ENCODE measurements around the gene ZBTB43. TPM values are rescaled to one million over a fixed set of nuclear protein-coding genes. Genes with fewer than 3 reads are reported as not detected.
A peak's percentile ranks its signal among the peaks of the same experiment; 100 is the strongest.

The ZBTB43 gene
- total RNA-seq, 1 experiment from 2014 or later = 13.8 TPM

- intact Hi-C loops (cut with micrococcal nuclease; ENCODE audit: unreplicated experiment) = no loop called here
- ChIA-PET CTCF (no interaction called here), POLR2A (ENCODE audit: low non-redundant PET) (no interaction called here)
- H3K27ac ChIP-seq (ENCODE audit: low read depth, low read length, poor library complexity, severe bottlenecking) = peak overlapping the region; percentile 78
- H3K4me3 ChIP-seq (ENCODE audit: low read depth, low read length, poor library complexity, severe bottlenecking) = peak overlapping the region; percentile 96
- no peaks in the 10 kb centered on the region for H3K9me3 ChIP-seq (ENCODE audit: low read depth, low read length, poor library complexity, severe bottlenecking)
- peaks cover 8% of the 10 kb centered on the region for H3K4me1 ChIP-seq (ENCODE audit: insufficient read depth, low read length, poor library complexity, severe bottlenecking)
- DNase-seq (ENCODE audit: low spot score) = no peak
- peaks cover 12% of the 10 kb centered on the region for H3K36me3 ChIP-seq (ENCODE audit: insufficient read depth, low read length, poor library complexity, severe bottlenecking)
- no peaks in the 10 kb centered on the region for H3K27me3 ChIP-seq (replicated peaks; ENCODE audit: insufficient read depth, low read depth, low read length, poor library complexity)
- BruUV-seq (replicated peaks) = no TSS peak
- TF ChIP-seq, protein P1, sequence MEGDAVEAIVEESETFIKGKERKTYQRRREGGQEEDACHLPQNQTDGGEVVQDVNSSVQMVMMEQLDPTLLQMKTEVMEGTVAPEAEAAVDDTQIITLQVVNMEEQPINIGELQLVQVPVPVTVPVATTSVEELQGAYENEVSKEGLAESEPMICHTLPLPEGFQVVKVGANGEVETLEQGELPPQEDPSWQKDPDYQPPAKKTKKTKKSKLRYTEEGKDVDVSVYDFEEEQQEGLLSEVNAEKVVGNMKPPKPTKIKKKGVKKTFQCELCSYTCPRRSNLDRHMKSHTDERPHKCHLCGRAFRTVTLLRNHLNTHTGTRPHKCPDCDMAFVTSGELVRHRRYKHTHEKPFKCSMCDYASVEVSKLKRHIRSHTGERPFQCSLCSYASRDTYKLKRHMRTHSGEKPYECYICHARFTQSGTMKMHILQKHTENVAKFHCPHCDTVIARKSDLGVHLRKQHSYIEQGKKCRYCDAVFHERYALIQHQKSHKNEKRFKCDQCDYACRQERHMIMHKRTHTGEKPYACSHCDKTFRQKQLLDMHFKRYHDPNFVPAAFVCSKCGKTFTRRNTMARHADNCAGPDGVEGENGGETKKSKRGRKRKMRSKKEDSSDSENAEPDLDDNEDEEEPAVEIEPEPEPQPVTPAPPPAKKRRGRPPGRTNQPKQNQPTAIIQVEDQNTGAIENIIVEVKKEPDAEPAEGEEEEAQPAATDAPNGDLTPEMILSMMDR (conservative IDR thresholded peaks at IDR 0.05; ENCODE audit: low read depth, low read length) = no peak
- TF ChIP-seq EZH2 (IDR thresholded peaks at IDR 0.05; ENCODE audit: borderline replicate concordance, low read depth, low read length, poor library complexity, severe bottlenecking) = no peak
Measured at GRCh38 chr9:126860757-126861466, 56.1 kb downstream of the ZBTB43 start.

GRCh38 chr9:126861707-126862103 lies 56.9 kb downstream of the ZBTB43 start:
- CTCF ChIA-PET = no interaction called here
- peak; percentile 50 for DNase-seq (ENCODE audit: low spot score)
- H3K4me3 ChIP-seq (ENCODE audit: low read depth, low read length, poor library complexity, severe bottlenecking) = peak overlapping the region; percentile 96
- H3K4me1 ChIP-seq (ENCODE audit: insufficient read depth, low read length, poor library complexity, severe bottlenecking) = peaks cover 8% of the 10 kb centered on the region
- BruUV-seq (replicated peaks) = no TSS peak
- intact Hi-C loops (cut with micrococcal nuclease; ENCODE audit: unreplicated experiment) = no loop called here
- H3K27me3 ChIP-seq (replicated peaks; ENCODE audit: insufficient read depth, low read depth, low read length, poor library complexity) = no peaks in the 10 kb centered on the region
- H3K36me3 ChIP-seq (ENCODE audit: insufficient read depth, low read length, poor library complexity, severe bottlenecking) = peaks cover 19% of the 10 kb centered on the region
- no peaks in the 10 kb centered on the region for H3K9me3 ChIP-seq (ENCODE audit: low read depth, low read length, poor library complexity, severe bottlenecking)
- TF ChIP-seq EZH2 (IDR thresholded peaks at IDR 0.05; ENCODE audit: borderline replicate concordance, low read depth, low read length, poor library complexity, severe bottlenecking) = no peak
- TF ChIP-seq, protein P1 (conservative IDR thresholded peaks at IDR 0.05; ENCODE audit: low read depth, low read length) = no peak
- H3K27ac ChIP-seq (ENCODE audit: low read depth, low read length, poor library complexity, severe bottlenecking) = peak overlapping the region; percentile 78
- POLR2A ChIA-PET (ENCODE audit: low non-redundant PET) = no interaction called here

DNA sequence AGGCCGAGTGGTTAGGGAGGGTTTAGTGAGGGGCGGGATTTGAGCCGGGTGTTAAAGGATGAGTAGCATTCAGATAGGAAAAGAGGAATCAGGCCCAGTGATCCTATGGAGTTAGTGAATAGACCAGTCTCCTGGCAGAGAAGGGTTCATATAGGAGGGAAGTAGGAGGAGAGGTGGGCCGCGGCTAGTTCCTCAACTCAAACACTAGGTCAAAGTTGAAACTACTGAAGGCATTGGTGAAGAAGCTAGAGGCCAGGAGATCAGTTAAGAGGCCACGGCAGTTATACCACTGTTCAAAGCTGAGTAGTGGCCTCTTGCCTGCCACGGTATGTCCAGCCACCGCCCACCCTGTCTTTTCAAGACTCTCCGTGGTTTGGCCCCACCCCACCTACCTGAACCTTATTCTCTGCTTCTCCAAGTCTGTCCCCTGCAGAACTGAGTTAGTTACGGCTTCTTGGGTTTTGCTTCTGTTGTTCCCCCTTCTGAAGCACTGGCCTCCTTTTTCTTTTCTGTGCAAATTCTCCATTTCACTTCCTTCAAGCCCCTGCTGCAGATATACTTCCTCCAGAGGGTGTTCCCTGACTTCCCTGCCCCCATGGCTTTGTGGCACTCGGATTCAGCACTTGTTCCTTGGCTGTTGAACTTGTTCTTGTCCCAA lies 57.4 kb downstream of the ZBTB43 start:
- no peak for DNase-seq (ENCODE audit: low spot score)
- H3K9me3 ChIP-seq (ENCODE audit: low read depth, low read length, poor library complexity, severe bottlenecking) = no peaks in the 10 kb centered on the region
- ChIA-PET POLR2A (ENCODE audit: low non-redundant PET) (no interaction called here), CTCF (no interaction called here)
- intact Hi-C loops (cut with micrococcal nuclease; ENCODE audit: unreplicated experiment) = no loop called here
- peaks cover 8% of the 10 kb centered on the region for H3K4me1 ChIP-seq (ENCODE audit: insufficient read depth, low read length, poor library complexity, severe bottlenecking)
- H3K27ac ChIP-seq (ENCODE audit: low read depth, low read length, poor library complexity, severe bottlenecking) = peak overlapping the region; percentile 21
- TF ChIP-seq, protein P1 (conservative IDR thresholded peaks at IDR 0.05; ENCODE audit: low read depth, low read length) = no peak
- no peak for TF ChIP-seq EZH2 (IDR thresholded peaks at IDR 0.05; ENCODE audit: borderline replicate concordance, low read depth, low read length, poor library complexity, severe bottlenecking)
- H3K27me3 ChIP-seq (replicated peaks; ENCODE audit: insufficient read depth, low read depth, low read length, poor library complexity) = no peaks in the 10 kb centered on the region
- BruUV-seq (replicated peaks) = TSS peak; percentile 40
- peak overlapping the region; percentile 96 for H3K4me3 ChIP-seq (ENCODE audit: low read depth, low read length, poor library complexity, severe bottlenecking)
- H3K36me3 ChIP-seq (ENCODE audit: insufficient read depth, low read length, poor library complexity, severe bottlenecking) = peaks cover 19% of the 10 kb centered on the region

Data from A673 (cell line).